CD4-positive, alpha-beta T cell treated with Interleukin-17A for 4 hours (primary cell): ENCODE results near the gene GTF3C4.

Experiments
- DNase-seq: peaks from one replicate; pipeline ENCODE4 v3.0.0-alpha.2; 2020; ENCODE audit warnings: mixed read lengths

Gene GTF3C4

GRCh38 chr9:132732326-132733259 is 62.3 kb downstream of the GTF3C4 start:
- no peak for DNase-seq

DNA sequence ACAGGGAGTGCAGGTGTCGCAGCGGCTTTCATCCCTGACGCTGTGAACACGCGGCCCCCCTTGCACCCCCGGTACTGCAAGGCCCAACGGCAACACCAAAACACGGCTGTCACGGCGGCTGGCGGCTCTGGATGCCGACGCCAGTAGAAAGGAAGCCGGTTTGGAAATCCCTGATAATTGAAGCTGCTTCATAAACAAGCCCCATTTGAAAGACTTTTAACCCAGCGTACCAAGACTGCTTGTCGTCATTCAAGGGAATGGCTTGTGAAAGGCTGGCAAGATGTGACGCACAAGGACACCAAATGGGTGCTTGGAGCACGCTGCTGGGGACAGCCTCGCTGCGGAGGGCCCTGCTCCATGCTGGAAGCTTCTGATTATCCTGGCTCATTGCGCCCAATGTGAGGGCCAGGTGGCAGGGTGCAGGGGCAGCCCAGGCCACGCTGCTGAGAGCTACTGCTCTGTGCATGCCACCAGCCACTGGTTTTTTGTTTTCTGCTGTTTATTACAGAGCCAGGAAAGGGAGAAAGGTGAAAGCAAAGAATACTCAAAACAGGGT is 63.1 kb downstream of the GTF3C4 start:
- no peak for DNase-seq

DNA sequence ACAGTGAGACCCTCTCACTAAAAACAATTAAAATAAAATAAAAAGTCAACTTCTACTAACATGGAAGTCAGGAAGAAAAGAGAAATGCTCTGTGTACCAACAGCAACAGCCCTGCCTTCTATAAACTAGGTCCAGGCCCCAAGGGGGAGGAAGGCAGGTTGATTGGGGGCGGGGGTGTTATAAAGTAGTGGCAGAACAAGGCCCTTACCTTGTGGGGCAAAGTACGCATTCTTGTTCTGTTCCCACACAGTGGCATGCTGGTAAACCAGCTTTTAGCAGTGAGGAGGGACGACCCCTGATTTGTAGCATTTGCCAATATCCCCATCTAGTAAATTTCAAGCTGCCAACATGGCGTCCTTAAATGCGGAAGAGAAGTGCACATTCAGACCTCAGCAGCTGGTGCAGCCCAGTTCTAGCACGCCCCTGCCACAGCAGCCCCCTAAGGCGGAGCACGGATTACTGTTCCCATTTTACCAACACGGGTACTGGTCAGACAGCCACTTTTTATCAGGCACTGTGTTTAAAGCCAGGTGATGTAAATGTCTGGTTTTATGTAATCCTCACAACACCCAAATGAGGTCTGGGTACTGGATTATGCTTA is 69.5 kb downstream of the GTF3C4 start:
- no peak for DNase-seq

GRCh38 chr9:132740526-132741309 is 70.5 kb downstream of the GTF3C4 start:
- DNase-seq = no peak

DNA sequence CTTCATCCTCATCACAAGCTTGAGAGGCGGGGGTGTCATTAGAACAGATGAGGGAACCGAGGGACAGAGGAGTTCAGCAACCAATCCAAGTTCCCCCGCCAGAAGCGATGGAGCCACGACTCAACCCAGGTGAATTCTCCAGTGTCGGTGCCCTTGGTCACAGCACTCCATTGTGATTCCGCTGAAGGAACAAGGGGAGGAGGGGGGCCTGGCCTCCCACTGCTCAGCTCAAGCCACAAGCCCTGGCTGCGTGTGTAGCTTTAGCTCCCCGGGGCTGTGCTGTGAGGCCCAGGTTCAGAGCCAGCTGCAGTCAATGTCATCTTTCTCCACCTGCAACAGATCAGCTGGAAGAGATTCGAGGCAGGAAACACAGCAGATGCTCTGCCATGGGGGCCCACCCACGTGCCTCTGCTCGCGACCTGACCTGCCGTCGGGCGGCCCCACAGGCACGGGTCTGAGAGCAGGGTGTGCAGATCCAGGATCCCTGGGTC is 72.6 kb downstream of the GTF3C4 start:
- no peak for DNase-seq

DNA sequence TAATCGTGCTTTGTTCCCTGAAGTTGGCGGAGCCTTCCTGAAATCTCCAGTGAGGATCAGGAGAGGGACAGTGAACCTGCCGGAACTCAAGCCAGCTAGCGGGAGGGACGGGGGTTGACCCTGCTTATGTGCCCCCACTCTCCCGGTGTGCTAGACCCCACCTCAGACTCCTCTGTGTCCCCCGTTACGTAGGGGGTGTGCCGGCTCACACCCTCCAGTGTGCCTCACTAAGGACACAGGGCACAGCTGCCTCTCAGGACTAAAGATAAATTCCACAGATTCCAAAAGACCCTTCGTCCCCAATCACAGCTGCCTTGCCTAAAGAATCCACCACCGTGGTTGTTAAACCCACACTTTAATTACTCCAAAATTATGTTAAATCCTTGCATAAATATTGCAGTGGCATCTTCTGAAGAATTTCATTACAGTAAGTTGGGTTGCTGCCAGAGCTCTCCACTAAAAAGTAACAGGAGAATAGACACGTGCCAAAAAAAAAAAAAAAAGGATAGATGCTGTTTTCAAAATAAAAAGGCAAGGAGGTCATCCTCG is 73.7 kb downstream of the GTF3C4 start:
- DNase-seq = no peak
